ENCODE measurements around the gene RAMACL.

The RAMACL gene

DNA sequence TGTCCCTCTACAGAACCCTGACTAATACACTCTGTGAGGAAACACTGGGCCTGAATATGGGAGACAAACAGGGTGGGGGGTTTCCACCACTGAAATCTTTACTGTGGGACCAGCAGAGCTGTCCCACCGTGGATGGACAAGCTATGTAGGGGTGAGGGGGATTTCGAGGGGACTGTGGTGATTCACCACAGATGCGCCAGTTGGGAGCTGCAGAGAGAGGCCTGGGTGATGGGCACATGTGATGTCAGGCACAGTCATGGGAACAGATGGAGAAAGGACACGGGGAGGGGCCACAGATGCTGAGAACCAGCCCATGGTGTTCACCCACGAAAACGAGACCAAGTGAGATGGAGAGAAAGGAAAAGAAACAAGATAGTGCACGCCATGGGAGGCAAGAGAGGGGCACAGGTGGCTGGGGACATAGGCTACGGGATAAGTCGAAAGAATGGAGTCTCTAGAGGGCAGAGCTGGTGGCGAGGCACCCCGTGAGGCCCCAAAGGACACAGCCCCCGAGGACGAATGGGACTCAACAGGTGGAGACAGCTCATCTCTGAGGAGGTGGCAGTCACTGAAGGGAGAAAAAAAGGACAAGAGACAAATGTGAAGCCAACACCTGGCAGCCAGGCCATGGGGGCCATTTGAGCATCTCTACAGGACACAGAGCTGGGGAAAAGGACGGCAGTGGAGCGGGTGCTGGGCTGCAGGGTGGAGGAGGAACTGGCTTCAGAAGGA is 10.5 kb upstream of the RAMACL start:
- no peak overlapping the region for H3K9ac ChIP-seq

DNA sequence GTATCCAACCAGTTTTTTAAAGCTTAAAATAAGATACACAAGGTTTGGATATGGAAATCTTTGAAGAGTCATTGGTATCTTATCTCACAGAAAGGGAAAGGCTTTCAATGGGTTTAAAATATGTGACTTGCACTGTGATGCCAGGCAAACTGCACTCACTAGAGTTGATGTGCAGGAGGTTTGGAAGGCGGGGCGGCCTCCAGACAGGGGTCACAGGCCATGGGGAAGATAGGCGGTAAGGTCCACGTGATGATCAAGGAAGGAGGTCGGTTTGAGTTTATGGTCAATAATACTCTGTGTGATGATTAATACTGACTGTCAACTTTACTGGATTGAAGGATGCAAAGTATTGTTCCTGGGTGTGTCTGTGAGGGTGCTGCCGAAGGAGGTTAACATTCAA is 9.5 kb upstream of the RAMACL start:
- no peak overlapping the region for H3K4me3 ChIP-seq
- peaks cover 0 to 4% (median 0%) of the 10 kb centered on the region in 11 experiments; a peak in 1 of 22 replicates for H3K36me3 ChIP-seq
- no peak overlapping the region for H3K4me2 ChIP-seq
- peaks cover 0 to 11% (median 3%) of the 10 kb centered on the region in 10 experiments; a peak in 11 of 20 replicates for H3K4me1 ChIP-seq
- no peak overlapping the region for H3K27ac ChIP-seq
- TF ChIP-seq Cebpa-rat (IDR thresholded peaks at IDR 0.05): no peak
- no peaks in the 10 kb centered on the region for H3K27me3 ChIP-seq
- no peak overlapping the region for H3K9ac ChIP-seq
- H4K20me1 ChIP-seq: peaks cover 0 to 39% (median 0%) of the 10 kb centered on the region in 11 experiments; a peak in 2 of 22 replicates
- H3K9me3 ChIP-seq (replicated peaks in 1 of 11): no peaks in the 10 kb centered on the region

More for the DNA sequence above, 10.5 kb upstream of the RAMACL start:
- Histone ChIP-seq H3K36me3 (peaks cover 0 to 4% (median 0%) of the 10 kb centered on the region in 11 experiments; a peak in 1 of 22 replicates), H3K4me1 (peaks cover 0 to 10% (median 0%) of the 10 kb centered on the region in 10 experiments; a peak in 4 of 20 replicates), H3K9me3 (replicated peaks in 1 of 11) (peaks cover 0 to 6% (median under 1%) of the 10 kb centered on the region in 11 experiments; a peak in 8 of 22 replicates), H3K4me2 (peak overlapping the region in 4 of 11 experiments; percentile 8 to 27 (median 16); a peak in 3 of 22 replicates), H3K27me3 (no peaks in the 10 kb centered on the region), H4K20me1 (peaks cover 0 to 38% (median 0%) of the 10 kb centered on the region in 11 experiments; a peak in 2 of 22 replicates), H3K4me3 (no peak overlapping the region), H3K27ac (no peak overlapping the region)
- no peak for TF ChIP-seq Cebpa-rat (IDR thresholded peaks at IDR 0.05)

- H3K9ac ChIP-seq: no peak overlapping the region
- no peak overlapping the region for H3K4me2 ChIP-seq
- H3K27ac ChIP-seq: no peak overlapping the region
- peaks cover 5 to 19% (median 10%) of the 10 kb centered on the region in 10 experiments for H3K4me1 ChIP-seq
- peaks cover 0 to 47% (median 0%) of the 10 kb centered on the region in 11 experiments; a peak in 2 of 22 replicates for H4K20me1 ChIP-seq
- no peak for TF ChIP-seq Cebpa-rat (IDR thresholded peaks at IDR 0.05)
- H3K36me3 ChIP-seq: peaks cover 0 to 4% (median 0%) of the 10 kb centered on the region in 11 experiments; a peak in 1 of 22 replicates
- H3K27me3 ChIP-seq: no peaks in the 10 kb centered on the region
- no peak overlapping the region for H3K4me3 ChIP-seq
- H3K9me3 ChIP-seq (replicated peaks in 1 of 11): no peaks in the 10 kb centered on the region
Observed at GRCh38 chr6:166595061-166595780, 8.7 kb upstream of the RAMACL start.

DNA sequence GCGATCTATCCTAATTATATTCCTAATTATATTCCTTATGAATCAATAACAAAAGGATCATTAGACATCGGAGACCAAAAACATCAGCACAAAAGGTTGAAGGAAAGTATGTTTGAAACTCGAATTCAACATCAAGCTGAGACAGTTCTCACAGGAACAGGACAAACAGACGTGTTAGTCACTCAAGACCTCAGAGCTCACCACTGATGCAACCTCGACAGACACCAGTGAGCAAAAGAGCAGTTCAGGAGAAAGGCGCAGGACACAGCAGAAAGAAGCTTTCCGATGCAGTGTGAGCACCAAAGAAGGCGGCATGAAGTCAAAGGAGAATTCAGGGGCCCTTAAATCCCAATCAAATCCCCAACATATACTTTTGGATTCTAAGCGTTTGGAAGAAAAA is 6.3 kb upstream of the RAMACL start:
- H3K4me3 ChIP-seq: no peak overlapping the region
- no peak overlapping the region for H3K9ac ChIP-seq
- peaks cover 29 to 43% (median 34%) of the 10 kb centered on the region in 10 experiments for H3K4me1 ChIP-seq
- peaks cover 0 to 4% (median 0%) of the 10 kb centered on the region in 11 experiments; a peak in 1 of 22 replicates for H3K36me3 ChIP-seq
- TF ChIP-seq Cebpa-rat (IDR thresholded peaks at IDR 0.05): no peak
- H4K20me1 ChIP-seq: peaks cover 7 to 71% (median 11%) of the 10 kb centered on the region in 11 experiments; a peak in 14 of 22 replicates
- H3K9me3 ChIP-seq (replicated peaks in 1 of 11): no peaks in the 10 kb centered on the region
- H3K4me2 ChIP-seq: peak overlapping the region in 1 of 11 experiments; percentile 3; a peak in 1 of 22 replicates
- no peaks in the 10 kb centered on the region for H3K27me3 ChIP-seq
- H3K27ac ChIP-seq: peak overlapping the region in 1 of 11 experiments; percentile 13; a peak in 1 of 22 replicates

DNA sequence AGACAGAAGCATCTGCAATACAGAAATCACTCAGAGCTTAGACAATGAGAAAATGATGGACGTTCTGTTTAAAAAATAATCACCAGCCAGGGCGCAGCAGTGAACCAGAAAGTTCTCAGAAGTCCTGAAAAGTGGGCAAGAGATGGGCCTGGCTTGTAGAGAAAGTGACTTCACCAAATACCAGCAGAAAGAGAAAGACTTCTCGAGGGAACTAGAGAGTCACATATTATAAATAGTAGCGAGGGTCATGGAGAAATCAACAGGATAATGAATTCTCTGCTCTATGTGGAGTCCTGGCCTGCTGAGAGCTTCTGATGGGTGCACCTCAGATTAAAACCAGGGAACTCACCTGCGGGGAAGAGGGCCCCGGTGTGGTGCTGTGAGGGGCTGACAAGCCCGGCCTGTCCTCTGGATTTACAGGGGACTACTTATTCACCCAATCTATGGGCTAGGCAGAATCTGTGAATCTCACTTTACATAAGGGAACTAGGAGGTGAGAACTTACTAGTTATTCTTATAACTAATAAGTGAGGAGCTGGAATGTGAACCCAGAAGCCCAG is 5.6 kb upstream of the RAMACL start:
- H3K27me3 ChIP-seq: no peaks in the 10 kb centered on the region
- H3K9me3 ChIP-seq (replicated peaks in 1 of 11): no peaks in the 10 kb centered on the region
- H3K4me2 ChIP-seq: no peak overlapping the region
- no peak overlapping the region for H3K4me3 ChIP-seq
- peaks cover 7 to 74% (median 11%) of the 10 kb centered on the region in 11 experiments; a peak in 14 of 22 replicates for H4K20me1 ChIP-seq
- no peak overlapping the region; a peak in 1 of 22 replicates for H3K27ac ChIP-seq
- TF ChIP-seq Cebpa-rat (IDR thresholded peaks at IDR 0.05): no peak
- peaks cover 37 to 48% (median 41%) of the 10 kb centered on the region in 10 experiments for H3K4me1 ChIP-seq
- H3K9ac ChIP-seq: no peak overlapping the region
- H3K36me3 ChIP-seq: peaks cover 0 to 4% (median 0%) of the 10 kb centered on the region in 11 experiments; a peak in 1 of 22 replicates

GRCh38 chr6:166591026-166591425 is 4.5 kb upstream of the RAMACL start:
- Histone ChIP-seq H3K27me3 (no peaks in the 10 kb centered on the region), H3K4me3 (no peak overlapping the region), H3K9ac (no peak overlapping the region), H4K20me1 (peaks cover 7 to 76% (median 11%) of the 10 kb centered on the region in 11 experiments; a peak in 14 of 22 replicates), H3K36me3 (peaks cover 0 to under 1% (median 0%) of the 10 kb centered on the region in 11 experiments; a peak in 1 of 22 replicates), H3K4me1 (peaks cover 39 to 50% (median 43%) of the 10 kb centered on the region in 10 experiments), H3K9me3 (replicated peaks in 1 of 11) (no peaks in the 10 kb centered on the region), H3K27ac (no peak overlapping the region), H3K4me2 (peak overlapping the region in 4 of 11 experiments; percentile 73 to 91 (median 88); a peak in 6 of 22 replicates)
- TF ChIP-seq Cebpa-rat (IDR thresholded peaks at IDR 0.05): no peak

DNA sequence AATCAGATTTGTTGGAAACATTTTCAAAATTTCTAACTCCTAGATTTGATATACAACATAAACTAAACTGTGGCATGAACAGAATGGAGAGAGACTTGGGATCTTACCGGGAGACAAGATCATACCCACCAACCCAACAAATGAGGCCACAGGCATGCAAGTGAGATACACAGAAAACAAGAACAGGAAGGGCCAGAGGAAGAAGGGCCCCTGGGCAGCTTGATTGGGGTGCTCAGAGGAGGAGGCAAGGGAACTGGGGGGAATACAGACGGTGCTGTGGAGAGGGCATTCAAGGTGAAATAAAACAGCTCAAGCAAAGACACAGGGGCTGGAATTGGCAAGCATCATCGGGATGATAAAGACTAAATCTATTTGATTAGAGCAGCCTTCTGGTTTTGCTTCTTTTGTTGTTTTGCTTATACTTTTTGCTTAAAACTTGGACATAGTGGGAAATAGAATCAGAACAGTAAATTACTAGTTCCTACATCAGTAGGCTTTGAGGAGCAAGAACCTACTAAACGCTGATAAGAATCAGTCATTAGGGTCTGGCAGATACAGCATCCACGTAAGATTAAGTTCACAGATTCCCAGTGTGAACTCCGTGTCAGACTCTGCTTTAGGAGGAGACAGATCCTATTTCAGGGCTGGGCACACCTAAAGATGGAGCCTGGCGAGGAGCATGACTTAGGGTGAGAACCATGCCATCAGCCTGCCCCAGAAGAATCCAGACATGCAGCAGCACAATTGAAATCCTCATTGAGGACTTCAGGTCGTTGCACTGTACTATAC is 3.5 kb upstream of the RAMACL start:
- H3K27ac ChIP-seq: peak overlapping the region in 8 of 11 experiments; percentile 43 to 71 (median 66); a peak in 17 of 22 replicates
- no peaks in the 10 kb centered on the region for H3K36me3 ChIP-seq
- H3K27me3 ChIP-seq: no peaks in the 10 kb centered on the region
- H4K20me1 ChIP-seq: peaks cover 7 to 71% (median 11%) of the 10 kb centered on the region in 11 experiments; a peak in 14 of 22 replicates
- H3K9ac ChIP-seq: peak overlapping the region in 6 of 11 experiments; percentile 31 to 51 (median 42); a peak in 9 of 22 replicates
- H3K4me3 ChIP-seq: peak overlapping the region in 5 of 10 experiments; percentile 2 to 41 (median 14); a peak in 4 of 20 replicates
- TF ChIP-seq Cebpa-rat (IDR thresholded peaks at IDR 0.05): no peak
- peaks cover 39 to 50% (median 44%) of the 10 kb centered on the region in 10 experiments for H3K4me1 ChIP-seq
- peak overlapping the region; percentile 73 to 96 (median 89) for H3K4me2 ChIP-seq
- H3K9me3 ChIP-seq (replicated peaks in 1 of 11): no peaks in the 10 kb centered on the region

- Histone ChIP-seq H3K27ac (peak overlapping the region in 8 of 11 experiments; percentile 43 to 71 (median 66); a peak in 17 of 22 replicates), H3K4me2 (peak overlapping the region; percentile 73 to 96 (median 89)), H3K4me3 (peak overlapping the region in 6 of 10 experiments; percentile 2 to 41 (median 12); a peak in 6 of 20 replicates), H3K36me3 (no peaks in the 10 kb centered on the region), H3K9me3 (replicated peaks in 1 of 11) (no peaks in the 10 kb centered on the region), H3K9ac (peak overlapping the region in 7 of 11 experiments; percentile 16 to 51 (median 34); a peak in 10 of 22 replicates), H4K20me1 (peaks cover 7 to 71% (median 11%) of the 10 kb centered on the region in 11 experiments; a peak in 14 of 22 replicates), H3K4me1 (peaks cover 39 to 50% (median 46%) of the 10 kb centered on the region in 10 experiments), H3K27me3 (no peaks in the 10 kb centered on the region)
- no peak for TF ChIP-seq Cebpa-rat (IDR thresholded peaks at IDR 0.05)
Observed at GRCh38 chr6:166589337-166589731, 2.9 kb upstream of the RAMACL start.
